Uterus (tissue), 2 donors: ENCODE results near the gene GSTT2B.

Source experiments
- CTCF ChIP-seq, 4 experiments: fragments of 200-600 bp in 2 of 4; fragments of 450-650 bp in 2 of 4; sonication (generic) in 2 of 4; IDR thresholded peaks; one replicate each; pipeline ENCODE4 v1.5.1; 2016 to 2019; ENCODE audit warnings: antibody characterized with exemption in 4 of 4, mild to moderate bottlenecking in 2 of 4, moderate library complexity in 1 of 4
- POLR2A ChIP-seq, 2 donors: fragments of 450-650 bp; IDR thresholded peaks; one replicate each; pipeline ENCODE4 v1.6.1; 2016; ENCODE audit warnings: antibody characterized with exemption in 2 of 2, mild to moderate bottlenecking in 1 of 2, moderate library complexity in 1 of 2

- TF ChIP-seq CTCF (IDR thresholded peaks at IDR 0.05) (no peak), POLR2A (IDR thresholded peaks at IDR 0.05) (no peak)
Observed at GRCh38 chr22:23969071-23969470, 8.1 kb upstream of the GSTT2B start.
